Measurements from ENCODE around the gene PLPP1. TPM values are rescaled to one million over a fixed set of nuclear protein-coding genes. Genes with fewer than 3 reads are reported as not detected.

The PLPP1 gene
- total and polyA plus RNA-seq, 2 of the 13 experiments (the other 11 are each of a cell fraction or from before 2014, with no cell fraction given) = 7.3 to 12.1 TPM

GRCh38 chr5:55469839-55470238 lies 64.9 kb downstream of the PLPP1 start:
- no peak for DNase-seq (ENCODE audit: low spot score)
- Histone ChIP-seq H2AFZ (ENCODE audit: low read length) (no peak overlapping the region), H3K4me3 (replicated peaks in 1 of 3; ENCODE audit: insufficient read depth in 1 of 3, low read depth in 2 of 3, low read length in 3 of 3) (no peak overlapping the region), H3K9ac (ENCODE audit: insufficient read depth, low read depth, low read length) (no peak overlapping the region), H3K4me2 (ENCODE audit: low read depth, low read length) (no peak overlapping the region), H3K27ac (ENCODE audit: extremely low read length, insufficient read depth, low read length) (no peak overlapping the region), H4K20me1 (ENCODE audit: insufficient read depth, low read length) (no peaks in the 10 kb centered on the region), H3K9me3 (ENCODE audit: low read length) (no peaks in the 10 kb centered on the region), H3K27me3 (ENCODE audit: control insufficient read depth in 1 of 2, insufficient read depth in 2 of 2, low read length in 2 of 2) (no peaks in the 10 kb centered on the region), H3K36me3 (replicated peaks in 1 of 2; ENCODE audit: control insufficient read depth in 1 of 2, insufficient read depth in 2 of 2, low read length in 2 of 2) (peaks cover 0 to 2% of the 10 kb centered on the region in 2 experiments; a peak in 1 of 5 replicates), H3K79me2 (ENCODE audit: insufficient read depth, low read length) (no peaks in the 10 kb centered on the region), H3K4me1 (ENCODE audit: insufficient read depth, low read length) (0 out of 2 replicates have a peak, but pooled peaks cover 7% of the 10 kb centered on the region)
- POLR2A ChIA-PET = no interaction called here
- no TSS peak for BruUV-seq (replicated peaks)
- no peak for FAIRE-seq
- ATAC-seq = no peak
- TF ChIP-seq ZNF737 (CRISPR knock-in tag; IDR thresholded peaks at IDR 0.05; ENCODE audit: borderline replicate concordance) (no peak), EZH2 (conservative IDR thresholded peaks at IDR 0.05; ENCODE audit: low read depth, low read length) (no peak), CBX5 (CRISPR knock-in tag; IDR thresholded peaks at IDR 0.05; ENCODE audit: borderline replicate concordance) (no peak), PRDM4 (CRISPR knock-in tag; IDR thresholded peaks at IDR 0.05; ENCODE audit: borderline replicate concordance) (no peak), SAFB2 (CRISPR knock-in tag; IDR thresholded peaks at IDR 0.05; ENCODE audit: borderline replicate concordance, low read depth) (no peak), ZNF749 (CRISPR knock-in tag; IDR thresholded peaks at IDR 0.05; ENCODE audit: borderline replicate concordance) (no peak), ELF1 (CRISPR knock-in tag; IDR thresholded peaks at IDR 0.05) (no peak), ZNF639 (CRISPR knock-in tag; conservative IDR thresholded peaks at IDR 0.05) (no peak), TOE1 (CRISPR knock-in tag; IDR thresholded peaks at IDR 0.05) (no peak), ZNF687 (CRISPR knock-in tag; IDR thresholded peaks at IDR 0.05) (no peak), ATF7-NPFF (CRISPR knock-in tag; IDR thresholded peaks at IDR 0.05; ENCODE audit: low read depth) (no peak), ZNF343 (CRISPR knock-in tag; IDR thresholded peaks at IDR 0.05) (no peak), ZBTB39 (CRISPR knock-in tag; IDR thresholded peaks at IDR 0.05) (no peak)
- CTCF ChIA-PET (ENCODE audit: low intra/inter-chr PET ratio, low total read pairs) = no interaction called here
- intact Hi-C loops (cut with micrococcal nuclease; ENCODE audit: unreplicated experiment) = no loop called here
- in situ Hi-C loops (cut with HindIII; ENCODE audit: extremely low pct_ligation_motif_present, low pct_unique_long_range_greater_than_20kb) = no loop called here

Data from HepG2 (cell line).